Colonic mucosa (tissue), 4 donors: ENCODE results near the gene TMEM176A. TPM values are rescaled to one million over a fixed set of nuclear protein-coding genes. Genes with fewer than 3 reads are reported as not detected.
A peak's percentile ranks its signal among the peaks of the same experiment; 100 is the strongest.

Source experiments
- DNase-seq: peaks from one replicate; pipeline ENCODE4 v3.0.0-alpha.2; 2020
- H3K27ac ChIP-seq: fragments of 200-600 bp; one replicate; pipeline ENCODE4 v1.8.0; 2021
- H3K27me3 ChIP-seq: fragments of 200-600 bp; one replicate; pipeline ENCODE4 v1.8.0; 2021
- H3K36me3 ChIP-seq: fragments of 200-600 bp; one replicate; pipeline ENCODE4 v1.8.0; 2021
- H3K4me1 ChIP-seq: fragments of 200-600 bp; one replicate; pipeline ENCODE4 v1.8.0; 2021; ENCODE audit warnings: mild to moderate bottlenecking
- H3K4me3 ChIP-seq: fragments of 200-600 bp; one replicate; pipeline ENCODE4 v1.8.0; 2021
- H3K9ac ChIP-seq, 2 donors: one replicate each; pipeline ENCODE4 v1.7.0; 2013; ENCODE audit warnings: control low read depth in 2 of 2, low read depth in 2 of 2, low read length in 2 of 2
- H3K9me3 ChIP-seq: fragments of 200-600 bp; one replicate; pipeline ENCODE4 v1.8.0; 2021
- intact Hi-C: fragments of 100-400 bp; cut with DNase I; formaldehyde crosslinking; loops from one replicate; pipeline ENCODE4 v1.14.1; 2022
- total RNA-seq, 2 donors: library from RNA; stranded (reverse); fragmentation: NEBNext Ultra II Directional in 1 of 2; extraction: Animal tissue kit (Norgen Biotek cat#: 25700) in 1 of 2; gene quantifications; one replicate each; pipeline ENCODE4 v1.2.1, GENCODE V29; 2021
- TF ChIP-seq, protein P1 (sequence below): fragments of 200-600 bp; IDR thresholded peaks from one replicate; pipeline ENCODE4 v1.8.0; 2022; ENCODE audit warnings: antibody characterized with exemption, mild to moderate bottlenecking
- donor health status: healthy.
- donor health status: DM: no; HTN: no; CAD: no.
- donor health status: DM: no; HTN: no; CAD: no.

Gene TMEM176A
- total RNA-seq, 2 donors from 2014 or later, result 130 to 170 TPM

DNA sequence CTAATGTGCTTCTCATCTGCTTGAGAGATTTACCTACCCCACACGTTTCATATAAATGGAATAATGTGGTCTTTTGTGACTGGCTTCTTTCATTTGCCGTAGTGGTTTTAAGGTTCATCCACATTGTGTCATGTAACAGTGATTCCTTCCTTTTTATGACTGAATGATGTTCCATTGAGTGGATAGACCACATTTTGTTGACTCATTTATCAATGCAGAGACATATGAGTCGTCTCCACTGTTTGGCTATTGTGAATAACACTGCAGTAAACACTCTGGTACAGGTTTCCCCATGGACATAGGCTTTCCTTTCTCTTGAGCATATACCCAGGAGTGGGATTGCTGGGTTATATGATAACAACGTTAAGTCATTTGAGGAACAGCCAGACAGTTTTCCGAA is 49.7 kb downstream of the TMEM176A start:
- TF ChIP-seq, protein P1, sequence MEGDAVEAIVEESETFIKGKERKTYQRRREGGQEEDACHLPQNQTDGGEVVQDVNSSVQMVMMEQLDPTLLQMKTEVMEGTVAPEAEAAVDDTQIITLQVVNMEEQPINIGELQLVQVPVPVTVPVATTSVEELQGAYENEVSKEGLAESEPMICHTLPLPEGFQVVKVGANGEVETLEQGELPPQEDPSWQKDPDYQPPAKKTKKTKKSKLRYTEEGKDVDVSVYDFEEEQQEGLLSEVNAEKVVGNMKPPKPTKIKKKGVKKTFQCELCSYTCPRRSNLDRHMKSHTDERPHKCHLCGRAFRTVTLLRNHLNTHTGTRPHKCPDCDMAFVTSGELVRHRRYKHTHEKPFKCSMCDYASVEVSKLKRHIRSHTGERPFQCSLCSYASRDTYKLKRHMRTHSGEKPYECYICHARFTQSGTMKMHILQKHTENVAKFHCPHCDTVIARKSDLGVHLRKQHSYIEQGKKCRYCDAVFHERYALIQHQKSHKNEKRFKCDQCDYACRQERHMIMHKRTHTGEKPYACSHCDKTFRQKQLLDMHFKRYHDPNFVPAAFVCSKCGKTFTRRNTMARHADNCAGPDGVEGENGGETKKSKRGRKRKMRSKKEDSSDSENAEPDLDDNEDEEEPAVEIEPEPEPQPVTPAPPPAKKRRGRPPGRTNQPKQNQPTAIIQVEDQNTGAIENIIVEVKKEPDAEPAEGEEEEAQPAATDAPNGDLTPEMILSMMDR, result no peak
- intact Hi-C loops, result no loop called here

DNA sequence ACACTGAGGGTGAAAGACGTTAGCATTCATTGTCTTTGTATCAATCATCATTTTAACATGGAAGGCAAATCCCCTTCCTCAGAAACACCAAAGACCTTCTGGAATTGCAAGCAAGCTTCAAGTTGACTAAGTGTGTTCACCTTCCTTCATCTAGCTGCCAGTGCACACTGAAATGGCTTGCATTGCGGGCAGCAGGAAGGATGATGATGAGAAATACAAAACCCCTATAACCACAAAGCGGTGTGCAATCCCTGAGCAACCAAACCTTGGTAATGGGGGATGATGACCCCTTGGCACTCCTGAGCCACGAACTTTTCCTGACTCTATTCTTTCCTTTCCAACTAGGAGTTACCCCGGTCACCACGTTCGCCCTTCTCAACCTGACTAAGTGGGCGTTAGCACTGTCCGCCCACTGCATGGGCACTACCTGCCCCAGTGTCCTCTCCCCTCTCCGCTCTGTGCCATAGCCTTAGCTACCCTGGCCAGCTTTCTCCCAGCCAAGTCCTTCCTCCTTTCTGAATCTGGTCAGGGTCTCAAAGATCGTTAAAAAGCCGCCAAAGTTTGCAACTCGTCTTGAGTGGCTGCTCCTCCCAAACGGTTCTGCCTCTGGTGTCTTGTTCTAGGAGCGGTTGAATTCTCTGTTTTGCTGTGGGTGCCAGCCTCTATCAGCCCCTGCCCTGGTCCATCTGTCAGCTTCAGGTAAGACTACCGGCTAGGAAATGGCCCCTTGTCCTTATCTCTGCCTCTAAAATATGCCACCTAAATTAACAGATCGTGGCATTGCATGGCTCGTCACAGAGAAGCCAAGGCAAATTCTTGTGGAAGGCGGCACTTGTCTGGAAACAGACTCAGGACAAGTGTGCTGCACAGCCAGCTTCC is 51.2 kb downstream of the TMEM176A start:
- no peak overlapping the region for H3K4me3 ChIP-seq
- no peak for DNase-seq
- H3K4me1 ChIP-seq, result no peaks in the 10 kb centered on the region
- no peaks in the 10 kb centered on the region for H3K27me3 ChIP-seq
- no peaks in the 10 kb centered on the region for H3K36me3 ChIP-seq
- H3K9ac ChIP-seq, result peak overlapping the region; percentile 13 to 92
- intact Hi-C loops, result no loop called here
- TF ChIP-seq, protein P1, result no peak
- no peaks in the 10 kb centered on the region for H3K9me3 ChIP-seq
- peak overlapping the region; percentile 58 for H3K27ac ChIP-seq

More for the DNA sequence above, 49.7 kb downstream of the TMEM176A start:
- no peak for DNase-seq
- Histone ChIP-seq H3K27me3 (no peaks in the 10 kb centered on the region), H3K9ac (no peak overlapping the region), H3K4me3 (no peak overlapping the region), H3K4me1 (no peaks in the 10 kb centered on the region), H3K36me3 (no peaks in the 10 kb centered on the region), H3K27ac (no peak overlapping the region), H3K9me3 (no peaks in the 10 kb centered on the region)

DNA sequence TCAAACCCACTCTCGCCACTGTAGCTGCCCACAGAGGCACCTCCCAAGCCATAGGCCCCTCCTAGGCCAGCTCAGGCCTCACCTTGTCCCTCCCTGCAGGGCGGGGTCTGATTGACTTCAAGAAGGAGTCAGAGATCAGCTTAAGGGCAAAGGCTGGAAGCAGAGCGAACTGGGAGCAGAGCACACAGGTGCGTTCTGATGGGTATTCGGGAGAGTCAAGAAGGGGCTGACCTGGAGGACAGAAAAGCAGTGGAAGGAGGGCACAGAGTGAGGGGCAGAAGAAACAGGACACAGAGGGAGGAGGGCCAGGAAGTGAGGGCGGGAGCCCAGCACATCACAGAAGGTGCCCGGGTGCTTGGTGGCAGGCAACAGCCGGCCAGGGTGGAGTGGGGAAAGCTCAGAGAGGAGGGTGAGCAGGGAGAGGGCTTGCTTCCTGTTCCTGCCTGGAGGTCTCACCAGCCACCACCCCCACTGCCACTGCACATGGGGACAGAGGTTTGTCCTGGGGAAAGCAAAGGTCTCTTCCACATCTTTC is 51.9 kb downstream of the TMEM176A start, which contains the start of gene AOC1:
Gene AOC1 (plus strand): TSS at position 147 of the 535 bp plus-strand sequence. CDS start 3,954 bp downstream, outside the sequence.
- Histone ChIP-seq H3K4me1 (no peaks in the 10 kb centered on the region), H3K27me3 (no peaks in the 10 kb centered on the region), H3K9ac (peak within 1 kb of the TSS; percentile 66 to 92), H3K4me3 (peak within 1 kb of the TSS; percentile 30), H3K36me3 (no peaks in the 10 kb centered on the region), H3K27ac (peak within 1 kb of the TSS; percentile 58), H3K9me3 (no peaks in the 10 kb centered on the region)
- TF ChIP-seq, protein P1, result no peak
- intact Hi-C loops, result no loop called here
- DNase-seq, result peak; percentile 96

DNA sequence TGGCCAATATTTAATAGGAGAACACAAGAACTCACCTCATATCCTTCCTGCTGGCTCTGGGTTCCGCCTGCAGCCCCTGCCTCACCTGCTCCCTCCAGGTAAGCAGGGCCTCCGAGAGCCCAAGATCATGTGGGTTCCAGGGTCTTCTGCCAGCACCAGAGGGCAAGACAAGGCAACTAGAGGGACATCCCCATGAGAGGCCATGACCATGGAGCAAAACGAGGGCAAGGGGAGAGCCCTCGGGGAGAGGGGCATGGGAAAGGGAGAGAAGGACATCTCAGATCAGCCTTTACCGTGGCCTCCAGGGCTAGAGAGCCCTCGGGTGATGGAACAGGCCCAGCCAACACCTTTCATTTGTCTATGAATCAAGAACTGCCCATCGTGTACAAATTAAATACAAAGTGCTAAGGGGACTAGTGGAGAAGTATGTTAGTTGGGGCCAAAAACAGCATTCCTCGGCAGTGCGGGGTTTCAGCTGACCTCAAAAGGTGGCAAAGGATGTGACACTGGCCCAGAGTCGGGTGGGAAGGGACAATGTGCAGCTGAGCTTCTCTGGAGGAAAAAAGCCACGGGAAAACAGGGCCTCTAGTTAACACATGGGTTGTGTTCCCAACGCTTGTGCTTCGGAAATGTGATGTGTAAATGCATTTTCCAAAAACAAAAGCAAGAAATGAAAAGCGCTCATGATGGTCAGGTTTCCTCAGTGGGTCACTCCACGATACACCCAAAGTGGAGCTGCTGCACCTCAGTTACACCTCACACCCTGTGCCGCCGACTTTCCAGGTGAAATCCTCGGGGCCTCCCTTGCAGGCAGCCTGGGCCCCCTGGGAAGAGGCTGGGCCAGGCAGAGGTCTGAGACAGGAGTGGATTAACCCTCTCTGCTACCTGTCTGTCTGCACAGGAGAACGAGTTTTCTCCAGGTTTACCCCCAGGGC is 53.8 kb downstream of the TMEM176A start:
- Histone ChIP-seq H3K36me3 (no peaks in the 10 kb centered on the region), H3K27me3 (no peaks in the 10 kb centered on the region), H3K27ac (no peak overlapping the region), H3K4me1 (no peaks in the 10 kb centered on the region), H3K4me3 (no peak overlapping the region), H3K9me3 (no peaks in the 10 kb centered on the region), H3K9ac (no peak overlapping the region)
- no peak for DNase-seq
- TF ChIP-seq, protein P1, result no peak
- intact Hi-C loops, result no loop called here

Other genes with a start within 250 kb of the TMEM176A start
- 10 to 100 TPM in 1 of 2 donors, 1 to 10 TPM in 1; 6.6 to 12.7 TPM for gene GIMAP4, start 233.4 kb upstream of the TMEM176A start, total RNA-seq
- gene GIMAP6, start 168.4 kb upstream of the TMEM176A start, total RNA-seq, result 1 to 10 TPM; 4.8 to 7.1 TPM
- 1 to 10 TPM; 6.5 to 6.9 TPM for gene GIMAP2, start 115.1 kb upstream of the TMEM176A start, total RNA-seq
- gene GIMAP1, start 84.2 kb upstream of the TMEM176A start, total RNA-seq, result 1 to 10 TPM in 1 of 2 donors, under 1 TPM in 1; 0.94 to 1.6 TPM
- 1 to 10 TPM; 2.5 to 5.2 TPM for gene GIMAP5, start 63.4 kb upstream of the TMEM176A start, total RNA-seq
- 100 to 1,000 TPM; 154 to 256 TPM for gene TMEM176B, start 405 bp upstream of the TMEM176A start, total RNA-seq
- gene AOC1, start 51.7 kb downstream of the TMEM176A start, total RNA-seq, result 100 to 1,000 TPM; 308 to 353 TPM
- gene KCNH2, start 177.6 kb downstream of the TMEM176A start, total RNA-seq, result 1 to 10 TPM; 3.3 to 8.8 TPM
- gene NOS3, start 190.2 kb downstream of the TMEM176A start, total RNA-seq, result 1 to 10 TPM; 4.0 to 4.2 TPM
- 1 to 10 TPM in 1 of 2 donors, under 1 TPM in 1; 0.66 to 1.2 TPM for gene ATG9B, start 223.7 kb downstream of the TMEM176A start, total RNA-seq
- gene ABCB8, start 227.7 kb downstream of the TMEM176A start, total RNA-seq, result 10 to 100 TPM; 26.7 to 59.5 TPM
- 1 to 10 TPM; 1.0 to 2.2 TPM for gene ASIC3, start 247.8 kb downstream of the TMEM176A start, total RNA-seq